OCI-LY1 (cell line): ENCODE measurements around the gene PGA3.

ENCODE experiments used
- H2AFZ ChIP-seq: fragments of 200-600 bp; sonication (generic), shearing (Covaris generic); 2 replicates; pipeline ENCODE4 v1.6.0; 2014; ENCODE audit warnings: antibody characterized with exemption, mild to moderate bottlenecking, low read length
- H3F3A ChIP-seq: fragments of 200-600 bp; sonication (generic), shearing (Covaris generic); 2 replicates; pipeline ENCODE4 v1.6.0; 2014; ENCODE audit warnings: mild to moderate bottlenecking, antibody characterized with exemption, low read length, moderate library complexity; ENCODE audit not compliant: insufficient read depth
- H3K27ac ChIP-seq: fragments of 200-600 bp; sonication (generic); 2 replicates; pipeline ENCODE4 v1.5.1; 2014; ENCODE audit warnings: low read length, mixed run types, mild to moderate bottlenecking, low read depth; ENCODE audit not compliant: poor library complexity, severe bottlenecking
- H3K27me3 ChIP-seq: fragments of 200-600 bp; sonication (generic); 2 replicates; pipeline ENCODE4 v1.6.0; 2014; ENCODE audit warnings: antibody characterized with exemption, mild to moderate bottlenecking, low read length, moderate library complexity; ENCODE audit not compliant: insufficient read depth
- H3K36me3 ChIP-seq: fragments of 200-600 bp; sonication (generic); 2 replicates; pipeline ENCODE4 v1.6.1; 2014; ENCODE audit warnings: mild to moderate bottlenecking, antibody characterized with exemption, low read length, moderate library complexity, mixed read lengths; ENCODE audit not compliant: insufficient read depth
- H3K4me1 ChIP-seq: fragments of 200-600 bp; sonication (generic); 2 replicates; pipeline ENCODE4 v1.5.1; 2014; ENCODE audit warnings: mild to moderate bottlenecking, low read length, moderate library complexity; ENCODE audit not compliant: insufficient read depth, severe bottlenecking
- H3K4me2 ChIP-seq: fragments of 200-600 bp; sonication (generic), shearing (Covaris generic); 2 replicates; pipeline ENCODE4 v1.6.1; 2014; ENCODE audit warnings: low read length
- H3K4me3 ChIP-seq: fragments of 200-600 bp; sonication (generic); 2 replicates; pipeline ENCODE4 v1.5.1; 2014; ENCODE audit warnings: low read length, low read depth, mild to moderate bottlenecking, mixed read lengths; ENCODE audit not compliant: poor library complexity, severe bottlenecking
- H3K79me2 ChIP-seq: fragments of 200-600 bp; shearing (Covaris generic); 2 replicates; pipeline ENCODE4 v1.6.1; 2016; ENCODE audit warnings: mixed run types, low read length, mixed read lengths; ENCODE audit not compliant: insufficient read depth
- H3K9ac ChIP-seq: fragments of 200-600 bp; sonication (generic), shearing (Covaris generic); 2 replicates; pipeline ENCODE4 v1.6.1; 2014; ENCODE audit warnings: mild to moderate bottlenecking, low read length, mixed read lengths
- H3K9me2 ChIP-seq: fragments of 200-600 bp; sonication (generic), shearing (Covaris generic); 2 replicates; pipeline ENCODE4 v1.6.1; 2014; ENCODE audit warnings: low read depth, mild to moderate bottlenecking, low read length, mixed read lengths
- H3K9me3 ChIP-seq: fragments of 200-600 bp; shearing (Covaris generic); 2 replicates; pipeline ENCODE4 v1.6.1; 2014; ENCODE audit warnings: low read length, mixed read lengths
- H4K20me1 ChIP-seq: fragments of 200-600 bp; sonication (generic), shearing (Covaris generic); 2 replicates; pipeline ENCODE4 v1.6.0; 2016; ENCODE audit warnings: mild to moderate bottlenecking, low read length; ENCODE audit not compliant: insufficient read depth
- CTCF ChIP-seq: fragments of 200-600 bp; sonication (generic), shearing (Covaris generic); IDR thresholded peaks from 2 replicates; pipeline ENCODE4 v1.5.1; 2017; ENCODE audit warnings: mild to moderate bottlenecking, antibody characterized with exemption, low read length, moderate library complexity, mixed read lengths
- EZH2 ChIP-seq: fragments of 200-600 bp; sonication (generic), shearing (Covaris generic); IDR thresholded peaks from 2 replicates; pipeline ENCODE4 v1.8.0; 2017; ENCODE audit warnings: borderline replicate concordance, mixed run types, mild to moderate bottlenecking, antibody characterized with exemption, low read length, moderate library complexity, mixed read lengths

Gene PGA3

GRCh38 chr11:61168800-61169199 lies 34.5 kb upstream of the PGA3 start:
- peaks cover 6% of the 10 kb centered on the region for H3K4me1 ChIP-seq
- H3K36me3 ChIP-seq: no peaks in the 10 kb centered on the region
- no peaks in the 10 kb centered on the region for H3K9me2 ChIP-seq
- no peak overlapping the region for H3K4me3 ChIP-seq
- H3K27me3 ChIP-seq: peaks cover 14% of the 10 kb centered on the region; the same call in 1 of the 2 replicates
- H3K27ac ChIP-seq: no peak overlapping the region
- no peak overlapping the region for H3K4me2 ChIP-seq
- TF ChIP-seq EZH2: no peak
- no peak for TF ChIP-seq CTCF
- H4K20me1 ChIP-seq: no peaks in the 10 kb centered on the region
- no peak overlapping the region for H2AFZ ChIP-seq
- no peaks in the 10 kb centered on the region for H3K79me2 ChIP-seq
- H3K9me3 ChIP-seq: no peaks in the 10 kb centered on the region
- H3F3A ChIP-seq: no peaks in the 10 kb centered on the region
- no peak overlapping the region for H3K9ac ChIP-seq

GRCh38 chr11:61170566-61170965 lies 32.7 kb upstream of the PGA3 start:
- H3F3A ChIP-seq: no peaks in the 10 kb centered on the region
- H3K4me3 ChIP-seq: no peak overlapping the region
- no peaks in the 10 kb centered on the region for H3K9me2 ChIP-seq
- H3K9ac ChIP-seq: no peak overlapping the region
- H3K4me2 ChIP-seq: no peak overlapping the region
- no peaks in the 10 kb centered on the region for H3K4me1 ChIP-seq
- no peaks in the 10 kb centered on the region for H3K36me3 ChIP-seq
- no peak overlapping the region for H3K27ac ChIP-seq
- H3K9me3 ChIP-seq: no peaks in the 10 kb centered on the region
- no peaks in the 10 kb centered on the region for H3K79me2 ChIP-seq
- H4K20me1 ChIP-seq: no peaks in the 10 kb centered on the region
- no peak for TF ChIP-seq EZH2
- no peak for TF ChIP-seq CTCF
- peaks cover 14% of the 10 kb centered on the region; the same call in 1 of the 2 replicates for H3K27me3 ChIP-seq
- no peak overlapping the region for H2AFZ ChIP-seq

- no peak overlapping the region for H3K9ac ChIP-seq
- no peak overlapping the region for H3K4me2 ChIP-seq
- no peak overlapping the region for H3K27ac ChIP-seq
- H3K4me1 ChIP-seq: no peaks in the 10 kb centered on the region
- no peaks in the 10 kb centered on the region for H3K79me2 ChIP-seq
- no peaks in the 10 kb centered on the region for H3K36me3 ChIP-seq
- no peaks in the 10 kb centered on the region for H3F3A ChIP-seq
- no peaks in the 10 kb centered on the region for H3K9me2 ChIP-seq
- H3K4me3 ChIP-seq: no peak overlapping the region
- no peaks in the 10 kb centered on the region for H3K9me3 ChIP-seq
- H3K27me3 ChIP-seq: peaks cover 20% of the 10 kb centered on the region
- H2AFZ ChIP-seq: no peak overlapping the region
- H4K20me1 ChIP-seq: no peaks in the 10 kb centered on the region
- no peak for TF ChIP-seq CTCF
Measured at GRCh38 chr11:61171907-61172306, 31.4 kb upstream of the PGA3 start.
